ENCODE results near the gene KATNAL2. TPM values are rescaled to one million over a fixed set of nuclear protein-coding genes. Genes with fewer than 3 reads are reported as not detected.

KATNAL2 gene
- total RNA-seq, 2 experiments from 2014 or later, result 0.58 to 1.3 TPM

DNA sequence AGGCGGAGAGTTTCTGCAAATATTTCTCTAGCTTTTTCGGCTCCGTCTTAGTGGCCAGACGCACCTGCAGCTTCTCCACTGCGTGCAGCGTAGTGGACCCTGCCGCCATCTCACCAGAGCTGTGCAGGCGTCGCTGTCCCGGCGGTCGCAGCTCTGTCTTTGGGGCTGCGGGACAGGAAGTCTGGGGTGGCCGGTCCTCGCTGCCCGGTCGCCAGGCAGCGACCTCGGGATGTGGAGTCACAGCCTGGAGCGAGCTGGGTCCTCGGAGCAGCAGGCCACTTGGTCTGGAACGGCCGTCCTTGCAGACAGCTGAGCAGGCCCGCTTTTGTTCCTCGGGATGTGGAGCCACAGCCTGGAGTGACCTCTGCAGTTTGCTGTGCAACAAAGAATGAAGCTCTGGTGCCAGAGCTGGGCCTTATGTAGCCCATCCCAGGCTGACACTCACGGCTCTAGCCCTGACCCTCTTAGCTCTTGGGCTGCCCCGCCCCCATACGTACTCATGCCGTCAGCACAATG, 117.8 kb downstream of the KATNAL2 start, which contains the start of gene ELOA2:
TSS of gene ELOA2 (minus strand) at position 466 of the 516 bp plus-strand sequence. CDS start at position 109, 357 bp downstream.
- CTCF ChIA-PET, result no interaction called here
- DNase-seq, result no peak
- Mint-ChIP-seq H3K4me1 (ENCODE audit: low read depth) (no peaks in the 10 kb centered on the region), H3K27ac (no peak within 1 kb of the TSS), H3K36me3 (ENCODE audit: low read depth) (no peaks in the 10 kb centered on the region), H3K4me3 (no peak within 1 kb of the TSS), H3K27me3 (no peaks in the 10 kb centered on the region), H3K9me3 (peaks cover 11% of the 10 kb centered on the region)
- ATAC-seq, result no peak
- TF ChIP-seq, protein P1, sequence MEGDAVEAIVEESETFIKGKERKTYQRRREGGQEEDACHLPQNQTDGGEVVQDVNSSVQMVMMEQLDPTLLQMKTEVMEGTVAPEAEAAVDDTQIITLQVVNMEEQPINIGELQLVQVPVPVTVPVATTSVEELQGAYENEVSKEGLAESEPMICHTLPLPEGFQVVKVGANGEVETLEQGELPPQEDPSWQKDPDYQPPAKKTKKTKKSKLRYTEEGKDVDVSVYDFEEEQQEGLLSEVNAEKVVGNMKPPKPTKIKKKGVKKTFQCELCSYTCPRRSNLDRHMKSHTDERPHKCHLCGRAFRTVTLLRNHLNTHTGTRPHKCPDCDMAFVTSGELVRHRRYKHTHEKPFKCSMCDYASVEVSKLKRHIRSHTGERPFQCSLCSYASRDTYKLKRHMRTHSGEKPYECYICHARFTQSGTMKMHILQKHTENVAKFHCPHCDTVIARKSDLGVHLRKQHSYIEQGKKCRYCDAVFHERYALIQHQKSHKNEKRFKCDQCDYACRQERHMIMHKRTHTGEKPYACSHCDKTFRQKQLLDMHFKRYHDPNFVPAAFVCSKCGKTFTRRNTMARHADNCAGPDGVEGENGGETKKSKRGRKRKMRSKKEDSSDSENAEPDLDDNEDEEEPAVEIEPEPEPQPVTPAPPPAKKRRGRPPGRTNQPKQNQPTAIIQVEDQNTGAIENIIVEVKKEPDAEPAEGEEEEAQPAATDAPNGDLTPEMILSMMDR (IDR thresholded peaks at IDR 0.05), result no peak
- intact Hi-C loops (cut with micrococcal nuclease), result no loop called here
- POLR2A ChIA-PET, result no interaction called here

- CTCF ChIA-PET, result no interaction called here
- intact Hi-C loops (cut with micrococcal nuclease), result no loop called here
- no peak for ATAC-seq
- DNase-seq, result peak; percentile 8
- TF ChIP-seq, protein P1 (IDR thresholded peaks at IDR 0.05), result peak; percentile 24
- Mint-ChIP-seq H3K9me3 (peaks cover 7% of the 10 kb centered on the region), H3K36me3 (ENCODE audit: low read depth) (no peaks in the 10 kb centered on the region), H3K27me3 (peaks cover 3% of the 10 kb centered on the region), H3K27ac (no peak overlapping the region), H3K4me1 (ENCODE audit: low read depth) (no peaks in the 10 kb centered on the region), H3K4me3 (no peak overlapping the region)
- POLR2A ChIA-PET, result no interaction called here
Measured at GRCh38 chr18:47036298-47036874, 119.0 kb downstream of the KATNAL2 start.

- H3K36me3 Mint-ChIP-seq (ENCODE audit: low read depth), result no peaks in the 10 kb centered on the region
Measured at GRCh38 chr18:47036927-47037578, 119.7 kb downstream of the KATNAL2 start.

GRCh38 chr18:47040982-47041381, 123.6 kb downstream of the KATNAL2 start:
- POLR2A ChIA-PET, result no interaction called here
- ATAC-seq, result no peak
- H3K9me3 Mint-ChIP-seq, result no peaks in the 10 kb centered on the region
- peaks cover 5% of the 10 kb centered on the region for H3K27me3 Mint-ChIP-seq
- H3K27ac Mint-ChIP-seq, result no peak overlapping the region
- CTCF ChIA-PET, result interaction anchor here (1.3 kb wide), 1 partner anchor 10 kb away, joined by 4 read pairs; no protein-coding TSS in a partner anchor
- DNase-seq, result no peak
- no peak overlapping the region for H3K4me3 Mint-ChIP-seq
- TF ChIP-seq, protein P1 (IDR thresholded peaks at IDR 0.05), result no peak
- H3K4me1 Mint-ChIP-seq (ENCODE audit: low read depth), result no peaks in the 10 kb centered on the region
- H3K36me3 Mint-ChIP-seq (ENCODE audit: low read depth), result no peaks in the 10 kb centered on the region
- intact Hi-C loops (cut with micrococcal nuclease), result no loop called here

More at GRCh38 chr18:47036927-47037578, 119.7 kb downstream of the KATNAL2 start:
- Mint-ChIP-seq H3K4me1 (ENCODE audit: low read depth) (no peaks in the 10 kb centered on the region), H3K27me3 (peaks cover 3% of the 10 kb centered on the region), H3K9me3 (peaks cover 2% of the 10 kb centered on the region), H3K4me3 (no peak overlapping the region), H3K27ac (no peak overlapping the region)
- TF ChIP-seq, protein P1 (IDR thresholded peaks at IDR 0.05), result no peak
- ATAC-seq (no peak), DNase-seq (no peak)
- intact Hi-C loops (cut with micrococcal nuclease), result no loop called here
- CTCF ChIA-PET, result interaction anchor here (1.5 kb wide), 1 partner anchor 39 kb away, joined by 4 read pairs; no protein-coding TSS in a partner anchor
- POLR2A ChIA-PET, result no interaction called here

GRCh38 chr18:47050468-47050867, 133.1 kb downstream of the KATNAL2 start:
- Mint-ChIP-seq H3K27me3 (peaks cover 3% of the 10 kb centered on the region), H3K27ac (no peak overlapping the region), H3K4me1 (ENCODE audit: low read depth) (no peaks in the 10 kb centered on the region), H3K4me3 (no peak overlapping the region), H3K36me3 (ENCODE audit: low read depth) (no peaks in the 10 kb centered on the region), H3K9me3 (no peaks in the 10 kb centered on the region)
- TF ChIP-seq, protein P1 (IDR thresholded peaks at IDR 0.05), result peak; percentile 68
- ChIA-PET CTCF (interaction anchor here (0.6 to 2.0 kb wide), 8 partner anchors 10 to 698 kb away, joined by 4 to 7 read pairs (median 4); no protein-coding TSS in a partner anchor), POLR2A (no interaction called here)
- ATAC-seq, result no peak
- intact Hi-C loops (cut with micrococcal nuclease), result no loop called here
- DNase-seq, result peak; percentile 28

All from activated CD8-positive, alpha-beta T cell treated with anti-CD3 and anti-CD28 coated beads for 36 hours (primary cell).